Measurements from ENCODE around the gene PTPRU.

The PTPRU gene

GRCh38 chr1:29319300-29320110, 83.2 kb downstream of the PTPRU start:
- no peak for DNase-seq

DNA sequence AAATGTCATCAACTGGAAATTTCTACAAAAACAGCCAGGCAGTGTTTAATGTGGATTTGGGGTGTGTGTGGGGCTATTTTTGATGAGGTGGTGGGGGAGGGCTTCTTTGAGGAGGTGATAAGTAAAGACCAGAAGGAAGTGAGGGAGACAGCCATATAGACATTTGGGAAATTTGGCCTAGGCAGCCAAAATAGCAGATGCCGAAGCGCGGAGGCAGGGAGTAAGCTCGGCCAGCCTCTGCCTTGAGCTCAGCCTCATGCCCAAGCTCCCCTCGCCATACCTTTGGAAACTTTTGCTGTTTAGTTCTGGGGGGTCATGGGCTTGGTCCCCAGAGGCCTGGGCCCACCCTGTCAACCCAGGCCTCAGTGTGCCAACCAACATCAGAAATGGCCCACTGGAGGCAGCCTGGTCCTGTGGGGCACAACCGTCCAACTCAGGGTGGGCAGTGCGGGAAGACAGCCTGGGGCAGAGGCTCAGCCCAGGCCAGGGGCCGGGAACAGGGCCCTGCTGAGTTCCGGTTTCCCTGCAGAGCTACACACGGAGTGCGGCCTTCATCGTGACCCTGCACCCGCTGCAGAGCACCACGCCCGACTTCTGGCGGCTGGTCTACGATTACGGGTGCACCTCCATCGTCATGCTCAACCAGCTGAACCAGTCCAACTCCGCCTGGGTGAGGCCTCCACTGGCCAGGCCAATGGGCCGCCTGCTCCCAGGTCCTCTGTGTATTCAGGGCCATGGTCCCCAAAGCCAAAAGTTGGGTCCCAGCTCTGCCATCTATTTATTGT, 84.0 kb downstream of the PTPRU start:
- no peak for DNase-seq

GRCh38 chr1:29321176-29321575, 84.9 kb downstream of the PTPRU start:
- no peak for DNase-seq

- no peak for DNase-seq
Observed at GRCh38 chr1:29322147-29322694, 85.9 kb downstream of the PTPRU start.

- DNase-seq, result no peak
Observed at GRCh38 chr1:29322861-29323585, 86.7 kb downstream of the PTPRU start.

DNA sequence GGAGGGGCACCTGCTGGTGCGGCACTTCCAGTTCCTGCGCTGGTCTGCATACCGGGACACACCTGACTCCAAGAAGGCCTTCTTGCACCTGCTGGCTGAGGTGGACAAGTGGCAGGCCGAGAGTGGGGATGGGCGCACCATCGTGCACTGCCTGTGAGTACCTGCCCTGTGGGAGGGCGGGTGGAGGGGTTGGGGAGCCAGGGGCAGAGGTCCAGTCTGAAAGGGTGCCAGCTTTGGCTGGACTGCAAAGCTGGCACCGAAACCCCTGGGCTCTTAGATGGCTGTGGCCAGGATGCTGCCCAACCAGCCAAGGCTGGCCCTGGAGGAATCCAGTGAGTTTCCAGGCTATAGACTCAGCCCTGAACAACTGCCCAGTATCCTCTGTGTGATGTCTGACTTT, 87.3 kb downstream of the PTPRU start:
- no peak for DNase-seq

DNA sequence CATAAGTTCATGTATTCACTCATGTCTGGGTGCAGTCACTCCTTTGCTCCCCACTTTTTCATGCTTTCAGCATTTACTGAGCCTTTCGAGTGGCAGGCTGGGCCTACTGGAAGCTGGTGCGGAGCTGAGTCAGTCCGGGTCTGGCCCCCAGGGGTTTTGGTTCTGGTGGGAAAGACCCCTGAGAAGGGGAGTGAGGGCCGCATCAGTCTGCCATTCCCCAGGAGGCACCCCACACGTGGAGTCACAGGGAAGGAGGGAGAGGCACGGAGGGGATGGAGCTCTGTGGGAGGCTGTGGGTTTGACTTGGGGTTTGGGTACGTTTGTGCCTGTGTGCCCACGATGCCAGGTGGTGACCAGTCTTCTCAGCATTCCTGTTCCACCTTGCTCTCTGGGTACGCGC, 87.9 kb downstream of the PTPRU start:
- no peak for DNase-seq

GRCh38 chr1:29324771-29325351, 88.5 kb downstream of the PTPRU start:
- DNase-seq, result peak; percentile 19

- DNase-seq, result no peak
Observed at GRCh38 chr1:29325675-29326074, 89.4 kb downstream of the PTPRU start.

- no peak for DNase-seq
Observed at GRCh38 chr1:29326123-29326522, 89.8 kb downstream of the PTPRU start.

DNA sequence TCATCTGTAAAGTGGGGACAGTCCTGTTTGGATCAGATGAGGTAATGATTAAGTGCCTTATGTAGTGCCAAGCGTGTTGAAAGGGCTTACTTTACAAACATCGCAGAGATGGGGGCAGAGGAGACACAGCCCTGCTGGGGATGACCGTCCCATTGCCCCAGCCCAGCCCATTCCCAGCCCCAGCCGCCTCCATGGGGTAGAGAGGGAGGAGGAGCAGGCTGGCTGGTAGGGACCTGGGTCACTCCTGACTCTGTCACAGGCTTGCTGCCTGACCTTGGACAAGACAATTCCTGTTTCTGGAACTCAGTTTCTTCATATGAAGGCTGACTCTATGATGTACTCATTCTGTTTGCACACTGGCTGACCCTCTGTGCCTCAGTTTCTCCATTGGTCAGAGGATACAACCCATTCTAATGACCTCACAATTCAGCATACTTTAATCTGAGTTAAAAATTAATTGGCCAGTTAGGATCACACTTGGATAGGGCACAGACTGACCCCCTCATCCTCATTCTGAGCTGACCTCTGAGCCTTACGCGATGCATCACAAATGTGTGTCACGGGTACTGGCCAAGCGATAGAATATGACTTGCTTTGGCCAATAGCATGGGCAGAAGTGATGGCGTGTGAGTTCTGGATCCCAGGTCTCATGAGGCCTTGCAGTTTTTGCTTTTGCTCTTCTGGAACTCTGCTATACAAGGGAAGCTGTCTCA, 91.1 kb downstream of the PTPRU start:
- no peak for DNase-seq

DNA sequence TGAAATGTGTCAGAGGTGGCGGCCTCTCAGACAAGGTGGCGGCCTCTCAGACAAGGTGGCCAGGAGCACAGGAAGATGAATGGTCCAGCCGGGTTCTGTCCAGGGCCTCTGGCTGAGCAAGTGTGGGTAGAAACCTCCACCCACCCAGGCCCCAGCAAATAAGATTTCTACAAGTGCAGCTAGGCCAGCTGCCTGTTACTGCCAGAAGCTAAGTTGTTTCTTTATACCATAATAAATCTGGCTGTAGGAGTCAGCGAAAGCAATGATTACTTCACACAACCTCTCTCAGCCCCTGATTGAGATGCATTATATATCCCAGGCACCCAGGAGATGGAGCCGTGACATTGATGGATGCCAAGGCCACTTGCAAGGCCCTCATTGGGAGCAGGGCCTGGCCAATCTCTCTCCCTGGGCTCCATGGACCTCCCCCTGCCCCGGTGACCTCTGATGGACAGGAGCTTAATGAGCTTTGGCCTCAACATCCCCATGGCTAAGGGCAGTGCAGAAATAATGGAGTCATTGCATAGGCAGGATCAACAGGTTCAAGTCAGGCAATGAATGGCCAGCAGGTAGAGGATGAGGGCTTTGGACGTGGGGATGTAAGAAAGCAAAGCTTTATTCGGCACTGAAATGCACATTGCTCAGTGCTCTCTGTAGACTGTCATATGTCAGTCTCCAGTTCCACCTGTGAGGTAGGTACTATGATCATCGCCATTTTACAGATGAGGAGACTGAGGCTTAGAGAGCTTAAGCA, 92.9 kb downstream of the PTPRU start:
- DNase-seq, result no peak

DNA sequence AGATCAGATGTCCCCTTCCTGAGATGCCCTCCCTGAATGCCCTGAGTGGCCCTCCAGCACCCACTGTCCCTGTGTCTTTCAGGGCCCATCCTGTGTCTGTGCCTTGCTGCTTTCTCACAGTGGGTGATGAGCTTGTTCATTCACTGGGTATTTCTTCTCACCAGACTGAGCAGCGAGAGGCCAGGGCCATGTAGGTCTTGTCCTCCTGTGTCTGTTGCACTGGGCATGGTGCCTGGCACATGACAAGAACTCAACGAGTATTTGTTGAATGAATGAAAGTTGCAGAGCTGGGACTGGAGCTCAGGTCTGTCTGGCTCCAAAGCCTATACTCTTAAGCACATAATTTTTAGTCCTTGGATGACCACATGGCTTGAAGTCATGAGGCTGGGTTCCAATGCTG, 93.8 kb downstream of the PTPRU start:
- DNase-seq, result no peak

GRCh38 chr1:29330856-29331255, 94.5 kb downstream of the PTPRU start:
- no peak for DNase-seq

GRCh38 chr1:29331309-29331708, 95.0 kb downstream of the PTPRU start:
- DNase-seq, result no peak

GRCh38 chr1:29331729-29332128, 95.4 kb downstream of the PTPRU start:
- no peak for DNase-seq

DNA sequence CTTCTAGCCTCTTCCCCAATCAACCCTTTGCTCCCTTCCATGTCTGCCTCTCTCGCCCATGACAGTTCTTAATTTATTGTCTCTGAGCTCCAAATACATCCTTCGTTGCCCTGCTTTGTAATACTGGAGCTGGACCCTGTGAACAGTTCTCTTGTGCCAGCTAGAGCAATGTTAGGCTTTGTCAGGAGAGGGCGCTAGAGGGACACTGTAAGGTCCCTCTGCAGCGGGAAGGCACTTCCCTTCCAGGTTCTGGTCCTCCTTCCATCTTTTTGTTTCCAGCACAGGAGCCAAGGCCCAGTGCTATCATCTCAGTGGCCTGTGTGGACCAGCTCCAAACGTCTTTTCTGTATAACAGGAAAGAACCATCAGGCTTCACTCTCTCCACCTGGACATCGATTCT, 95.9 kb downstream of the PTPRU start:
- DNase-seq, result peak; percentile 44

DNA sequence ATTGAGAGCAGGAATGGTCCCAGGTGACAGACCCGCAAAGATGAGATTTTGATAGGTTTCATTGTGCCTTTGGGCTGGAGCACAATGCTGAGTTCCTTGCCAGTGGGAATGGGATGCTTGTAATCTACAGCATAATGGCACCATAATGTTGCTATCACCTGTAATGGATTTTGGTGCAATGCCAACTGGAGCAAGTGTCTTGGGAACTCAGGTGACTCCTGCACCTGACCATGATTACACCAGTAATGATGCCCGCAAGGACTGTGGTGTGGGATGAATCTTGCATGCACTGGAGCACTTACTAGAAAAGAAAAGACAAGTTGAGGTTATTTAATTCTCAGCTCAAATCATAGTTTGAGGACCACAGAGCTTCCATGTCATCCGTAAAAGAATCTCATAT, 96.7 kb downstream of the PTPRU start:
- no peak for DNase-seq

- no peak for DNase-seq
Observed at GRCh38 chr1:29335573-29335972, 99.3 kb downstream of the PTPRU start.

GRCh38 chr1:29338908-29339575, 102.7 kb downstream of the PTPRU start:
- DNase-seq, result no peak

GRCh38 chr1:29341936-29342335, 105.6 kb downstream of the PTPRU start:
- DNase-seq, result no peak

Data from hematopoietic multipotent progenitor cell treated with erythropoietin and hydrocortisone succinate and interleukin-3 and kit ligand, for 8 days (in vitro differentiated cells).